Measurements from ENCODE around the gene NDC80. TPM values are rescaled to one million over a fixed set of nuclear protein-coding genes. Genes with fewer than 3 reads are reported as not detected.

Gene NDC80
- total and polyA plus RNA-seq, 11 donors = 0.09 to 5.0 (median 0.35) TPM; not detected in 1

DNA sequence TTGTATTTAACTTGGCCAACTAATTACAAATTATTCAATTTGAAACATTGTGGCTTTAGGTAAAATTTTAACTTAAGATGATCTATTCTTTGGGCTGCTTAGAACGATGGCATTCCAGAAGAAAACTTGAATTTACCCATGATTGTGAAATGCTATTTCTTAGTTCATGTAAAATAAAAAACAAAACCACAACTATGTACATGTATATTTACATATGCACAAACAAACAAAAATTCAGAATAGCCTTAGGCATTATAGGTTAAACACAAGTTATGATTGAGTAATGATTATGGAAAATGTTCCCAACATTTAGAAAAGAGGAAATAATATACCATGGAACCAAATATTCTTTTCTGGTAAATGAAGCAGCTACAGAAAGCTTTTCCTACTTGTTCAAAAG, 80.6 kb downstream of the NDC80 start:
- DNase-seq (no peak), ATAC-seq (no peak)
- intact Hi-C loops (cut with DNase I) = no loop called here
- no peak overlapping the region for H3K4me3 ChIP-seq
- H3K27ac ChIP-seq = no peak overlapping the region
- H3K36me3 ChIP-seq = no peaks in the 10 kb centered on the region
- WGBS, 4 donors = 85 to 95% (median 90%) methylated on average over 1 of the region's 1 CpG
- no peaks in the 10 kb centered on the region for H3K27me3 ChIP-seq
- no peaks in the 10 kb centered on the region for H3K9me3 ChIP-seq
- peaks cover 0 to 11% (median 4%) of the 10 kb centered on the region in 12 donors for H3K4me1 ChIP-seq
- TF ChIP-seq, protein P1, sequence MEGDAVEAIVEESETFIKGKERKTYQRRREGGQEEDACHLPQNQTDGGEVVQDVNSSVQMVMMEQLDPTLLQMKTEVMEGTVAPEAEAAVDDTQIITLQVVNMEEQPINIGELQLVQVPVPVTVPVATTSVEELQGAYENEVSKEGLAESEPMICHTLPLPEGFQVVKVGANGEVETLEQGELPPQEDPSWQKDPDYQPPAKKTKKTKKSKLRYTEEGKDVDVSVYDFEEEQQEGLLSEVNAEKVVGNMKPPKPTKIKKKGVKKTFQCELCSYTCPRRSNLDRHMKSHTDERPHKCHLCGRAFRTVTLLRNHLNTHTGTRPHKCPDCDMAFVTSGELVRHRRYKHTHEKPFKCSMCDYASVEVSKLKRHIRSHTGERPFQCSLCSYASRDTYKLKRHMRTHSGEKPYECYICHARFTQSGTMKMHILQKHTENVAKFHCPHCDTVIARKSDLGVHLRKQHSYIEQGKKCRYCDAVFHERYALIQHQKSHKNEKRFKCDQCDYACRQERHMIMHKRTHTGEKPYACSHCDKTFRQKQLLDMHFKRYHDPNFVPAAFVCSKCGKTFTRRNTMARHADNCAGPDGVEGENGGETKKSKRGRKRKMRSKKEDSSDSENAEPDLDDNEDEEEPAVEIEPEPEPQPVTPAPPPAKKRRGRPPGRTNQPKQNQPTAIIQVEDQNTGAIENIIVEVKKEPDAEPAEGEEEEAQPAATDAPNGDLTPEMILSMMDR (IDR thresholded peaks at IDR 0.05) = no peak
- no peak for TF ChIP-seq POLR2A (IDR thresholded peaks at IDR 0.05)

DNA sequence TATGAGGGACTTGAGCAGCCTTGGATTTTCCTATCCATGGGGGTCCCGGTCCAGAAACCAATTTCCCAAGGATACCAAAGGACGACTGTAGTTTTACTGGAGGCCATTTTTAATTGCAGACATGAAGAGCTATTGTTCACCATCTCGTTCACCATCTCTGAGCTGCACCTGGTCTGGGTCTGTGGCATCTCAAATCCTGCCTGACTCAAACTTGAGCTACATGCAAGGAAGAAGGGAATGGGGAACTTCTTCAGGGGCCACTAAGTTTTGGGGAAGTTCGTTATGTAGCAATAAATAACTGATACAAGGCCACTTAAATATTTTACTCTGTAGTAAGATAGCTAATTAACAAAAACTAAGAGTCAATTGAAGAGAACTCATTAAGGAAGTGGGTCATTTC, 82.1 kb downstream of the NDC80 start:
- Histone ChIP-seq H3K36me3 (no peaks in the 10 kb centered on the region), H3K4me1 (peaks cover 0 to 25% (median 14%) of the 10 kb centered on the region in 12 donors), H3K4me3 (no peak overlapping the region), H3K27me3 (no peaks in the 10 kb centered on the region), H3K27ac (peak overlapping the region in 1 of 12 donors; percentile 98), H3K9me3 (no peaks in the 10 kb centered on the region)
- 72 to 75% (median 73%) methylated on average over 4 of the region's 4 CpGs for WGBS, 4 donors
- intact Hi-C loops (cut with DNase I) = no loop called here
- ATAC-seq (no peak), DNase-seq (no peak)
- TF ChIP-seq POLR2A (IDR thresholded peaks at IDR 0.05) = no peak
- TF ChIP-seq, protein P1 (IDR thresholded peaks at IDR 0.05) = no peak

DNA sequence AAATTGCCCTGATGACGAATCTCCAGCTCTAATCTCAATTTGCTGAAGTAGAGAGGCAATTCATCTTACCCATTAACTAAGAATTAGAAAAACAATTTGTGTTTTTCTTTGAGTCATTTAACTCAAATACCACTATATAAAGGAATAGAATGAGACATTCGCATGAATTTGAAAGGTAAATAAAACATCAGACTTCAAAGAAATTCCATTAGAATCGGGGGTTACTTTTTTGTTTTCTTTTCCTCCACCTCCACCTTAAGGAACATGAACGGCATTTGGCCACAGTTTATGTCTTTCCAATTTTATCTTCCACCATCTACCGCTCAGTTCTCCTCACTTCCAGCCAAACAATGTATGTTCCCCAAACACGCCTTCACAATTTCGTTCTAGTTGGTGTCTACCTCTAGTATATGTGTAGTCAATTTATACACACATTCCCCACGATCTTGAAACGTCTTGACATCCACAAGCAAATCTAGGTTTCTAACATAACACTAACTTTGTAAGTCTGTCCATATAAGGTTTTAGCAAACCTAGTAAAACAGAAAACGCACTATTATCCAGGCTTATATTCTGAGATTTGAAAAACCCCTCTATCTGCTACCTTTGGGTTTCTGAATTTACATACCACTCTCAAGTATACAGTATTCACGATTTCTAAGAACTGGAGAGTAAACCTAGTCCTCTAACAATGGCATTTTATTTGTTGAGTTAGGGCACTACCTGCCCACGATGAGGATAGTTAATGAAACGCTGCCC, 83.0 kb downstream of the NDC80 start:
- intact Hi-C loops (cut with DNase I) = loop anchor here in 1 of 10 donors (2.0 kb wide), 1 partner anchor 84 kb away; the partner anchor contains the start of genes METTL4 and NDC80
- peaks cover 0 to 34% (median 22%) of the 10 kb centered on the region in 12 donors for H3K4me1 ChIP-seq
- H3K36me3 ChIP-seq = no peaks in the 10 kb centered on the region
- no peak for DNase-seq
- H3K9me3 ChIP-seq = no peaks in the 10 kb centered on the region
- H3K27me3 ChIP-seq = no peaks in the 10 kb centered on the region
- peak overlapping the region; percentile 66 to 99 (median 92) for H3K4me3 ChIP-seq
- H3K27ac ChIP-seq = peak overlapping the region in 11 of 12 donors; percentile 94 to 99 (median 98)
- ATAC-seq = no peak
- TF ChIP-seq, protein P1 (IDR thresholded peaks at IDR 0.05) = no peak
- TF ChIP-seq POLR2A (IDR thresholded peaks at IDR 0.05) = no peak
- WGBS, 4 donors = 56 to 63% (median 59%) methylated on average over 13 of the region's 13 CpGs

DNA sequence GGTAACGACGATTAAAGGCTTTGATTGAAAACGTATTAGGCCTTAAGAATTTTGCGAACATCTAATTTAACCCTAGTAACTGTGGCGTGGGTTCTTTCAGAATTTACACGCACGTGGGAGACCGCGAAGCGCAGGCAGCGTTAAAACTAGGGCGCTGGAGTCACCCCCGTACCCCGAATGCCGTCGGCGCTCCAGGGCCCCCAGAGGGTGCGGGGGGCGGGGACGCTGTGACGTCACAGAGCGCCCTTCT, 83.5 kb downstream of the NDC80 start:
- no peaks in the 10 kb centered on the region for H3K27me3 ChIP-seq
- 1 to 4% (median 1%) methylated on average over 12 to 22 of the region's 22 CpGs for WGBS, 4 donors
- H3K4me1 ChIP-seq = peaks cover 0 to 39% (median 23%) of the 10 kb centered on the region in 12 donors
- intact Hi-C loops (cut with DNase I) = loop anchor here in 7 of 10 donors (1.0 to 5.0 kb wide), 4 partner anchors 83 to 88 kb away; partner anchors contain the start of genes METTL4 (in 6 of the 7) and NDC80 (in 6 of the 7)
- TF ChIP-seq, protein P1 (IDR thresholded peaks at IDR 0.05) = no peak
- no peak for TF ChIP-seq POLR2A (IDR thresholded peaks at IDR 0.05)
- ATAC-seq (peak; percentile 24 to 47 (median 38)), DNase-seq (peak in 1 of 5 donors; percentile 75)
- peak overlapping the region; percentile 94 to 99 (median 98) for H3K27ac ChIP-seq
- H3K36me3 ChIP-seq = no peaks in the 10 kb centered on the region
- H3K9me3 ChIP-seq = no peaks in the 10 kb centered on the region
- H3K4me3 ChIP-seq = peak overlapping the region; percentile 66 to 99 (median 92)
